GM23338 (cell line): ENCODE data around the gene RPIA. TPM values are rescaled to one million over a fixed set of nuclear protein-coding genes. Genes with fewer than 3 reads are reported as not detected.

Source experiments
- ATAC-seq: fragments of 200-7000 bp; cut with Tn5 transposase; 3 replicates; pipeline ENCODE4 v1.9.1; 2020
- DNase-seq: peaks from one replicate; pipeline ENCODE4 v3.0.0-alpha.2; 2015; ENCODE audit warnings: low spot score
- H2AFZ ChIP-seq: fragments of 200-600 bp; sonication (generic); 2 replicates; pipeline ENCODE4 v1.8.0; 2016; ENCODE audit warnings: antibody characterized with exemption, mild to moderate bottlenecking, moderate library complexity
- H3F3A ChIP-seq: fragments of 200-600 bp; sonication (generic); replicated peaks from 2 replicates; pipeline ENCODE4 v1.8.0; 2017; ENCODE audit warnings: antibody characterized with exemption, mixed run types, low read depth
- H3K27ac ChIP-seq: fragments of 200-600 bp; sonication (generic); 2 replicates; pipeline ENCODE4 v1.6.1; 2016; ENCODE audit warnings: low read depth
- H3K27me3 ChIP-seq: fragments of 200-600 bp; sonication (generic); 2 replicates; pipeline ENCODE4 v1.8.0; 2016; ENCODE audit warnings: mild to moderate bottlenecking, mixed run types, moderate library complexity; ENCODE audit not compliant: insufficient read depth
- H3K36me3 ChIP-seq: fragments of 200-600 bp; sonication (generic); 2 replicates; pipeline ENCODE4 v1.8.0; 2016; ENCODE audit warnings: mild to moderate bottlenecking; ENCODE audit not compliant: insufficient read depth
- H3K4me1 ChIP-seq: fragments of 200-600 bp; sonication (generic); 2 replicates; pipeline ENCODE4 v1.8.0; 2016; ENCODE audit warnings: mild to moderate bottlenecking, moderate library complexity; ENCODE audit not compliant: insufficient read depth
- H3K4me2 ChIP-seq: fragments of 200-600 bp; sonication (generic); 2 replicates; pipeline ENCODE4 v1.7.1; 2017; ENCODE audit warnings: mixed run types
- H3K4me3 ChIP-seq: fragments of 200-600 bp; sonication (generic); 2 replicates; pipeline ENCODE4 v1.6.1; 2016; ENCODE audit warnings: mixed run types
- H3K79me2 ChIP-seq: fragments of 200-600 bp; sonication (generic); replicated peaks from 2 replicates; pipeline ENCODE4 v1.8.0; 2017; ENCODE audit warnings: mild to moderate bottlenecking; ENCODE audit not compliant: insufficient read depth
- H3K9me2 ChIP-seq: fragments of 200-600 bp; sonication (generic); 2 replicates; pipeline ENCODE4 v1.8.0; 2017; ENCODE audit not compliant: insufficient read depth
- H4K20me1 ChIP-seq: fragments of 200-600 bp; sonication (generic); replicated peaks from 2 replicates; pipeline ENCODE4 v1.8.0; 2017; ENCODE audit warnings: mild to moderate bottlenecking; ENCODE audit not compliant: insufficient read depth
- H3K27ac Mint-ChIP-seq: 2 replicates; pipeline ENCODE4 v1.8.0; 2020; ENCODE audit warnings: inconsistent platforms, mild to moderate bottlenecking, moderate library complexity, mixed read lengths
- H3K27me3 Mint-ChIP-seq: 3 replicates; pipeline ENCODE4 v1.8.0; 2022; ENCODE audit warnings: low read depth, mild to moderate bottlenecking, moderate library complexity, mixed read lengths, inconsistent platforms; ENCODE audit not compliant: insufficient read depth, poor library complexity
- H3K36me3 Mint-ChIP-seq: 3 replicates; pipeline ENCODE4 v1.8.0; 2021; ENCODE audit warnings: low read depth, mild to moderate bottlenecking, inconsistent platforms, moderate library complexity, mixed read lengths
- H3K4me1 Mint-ChIP-seq: 3 replicates; pipeline ENCODE4 v1.8.0; 2020; ENCODE audit warnings: mild to moderate bottlenecking, inconsistent platforms, mixed read lengths
- H3K4me3 Mint-ChIP-seq: 3 replicates; pipeline ENCODE4 v1.8.0; 2021; ENCODE audit warnings: moderate library complexity, mild to moderate bottlenecking, inconsistent platforms, mixed read lengths
- H3K9me3 Mint-ChIP-seq: 3 replicates; pipeline ENCODE4 v1.8.0; 2020; ENCODE audit warnings: moderate library complexity, mild to moderate bottlenecking, inconsistent platforms, mixed read lengths
- POLR2AphosphoS5 ChIP-seq: IDR thresholded peaks from 2 replicates; pipeline ENCODE4 v1.6.1; 2016; ENCODE audit warnings: antibody characterized with exemption, low read depth
- STAT1 ChIP-seq: IDR thresholded peaks from one replicate; pipeline ENCODE4 v1.6.1; 2016; ENCODE audit warnings: antibody characterized with exemption; ENCODE audit not compliant: unreplicated experiment
- ZNF114 ChIP-seq: fragments of 250-450 bp; sonication (Bioruptor Pico); IDR thresholded peaks from 2 replicates; pipeline ENCODE4 v1.5.0; 2020; ENCODE audit warnings: mild to moderate bottlenecking, moderate library complexity
- polyA plus RNA-seq: library from polyadenylated mRNA; unstranded; fragments of >200 nt; fragmentation: Nextera tagmentation; extraction: Ambion mirVana; gene quantifications from 2 replicates; pipeline ENCODE4 v1.2.1, GENCODE V29; 2016
- total RNA-seq: library from RNA; depleted of rRNA; stranded (reverse); fragments of >200 nt; shearing (Covaris generic); gene quantifications from 2 replicates; pipeline ENCODE4 v1.2.3, GENCODE V29; 2014
- TF ChIP-seq, protein P1 (sequence below), 2 experiments: fragments of 200-600 bp in 1 of 2; sonication (generic) in 1 of 2; conservative IDR thresholded peaks; 2 replicates each; pipeline versions ENCODE4 v1.5.1 to v1.6.1; 2016 to 2017; ENCODE audit warnings: antibody characterized with exemption in 2 of 2, low read depth in 2 of 2, mild to moderate bottlenecking in 2 of 2, moderate library complexity in 1 of 2
- TF ChIP-seq, protein P2 (sequence below): fragments of 250-450 bp; sonication (Bioruptor Pico); IDR thresholded peaks from 2 replicates; pipeline ENCODE4 v1.5.0; 2020; ENCODE audit warnings: mild to moderate bottlenecking, moderate library complexity
- TF ChIP-seq, protein P3 (sequence below): IDR thresholded peaks from one replicate; pipeline ENCODE4 v1.6.1; 2018; ENCODE audit warnings: antibody characterized with exemption; ENCODE audit not compliant: unreplicated experiment

Gene RPIA
- total and polyA plus RNA-seq, 2 experiments from 2014 or later = 18.8 to 22.5 TPM

DNA sequence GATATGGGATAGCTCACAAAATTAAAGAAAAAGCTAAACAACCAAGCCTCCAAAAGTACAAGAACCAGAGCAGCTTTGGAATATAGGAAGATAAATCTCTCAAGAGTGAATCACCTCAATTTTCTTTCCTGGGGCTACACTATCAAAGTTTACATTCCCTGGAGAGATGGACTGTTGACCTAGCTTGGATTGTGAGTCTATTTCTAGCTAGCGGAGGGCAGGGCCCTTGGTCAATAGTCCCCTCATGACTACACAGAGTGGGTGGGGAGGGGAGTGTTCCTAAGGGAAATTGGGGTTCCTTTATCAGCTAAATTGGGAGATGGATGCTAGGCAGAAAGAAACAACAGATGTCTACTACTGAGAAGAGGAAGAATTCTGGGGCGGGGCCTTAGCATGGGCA is 34.3 kb upstream of the RPIA start:
- peaks cover 19% of the 10 kb centered on the region for H3K4me1 Mint-ChIP-seq
- Histone ChIP-seq H3K27ac (no peak overlapping the region), H3K9me2 (peaks cover 8% of the 10 kb centered on the region; the same call in 1 of the 2 replicates), H3K4me2 (no peak overlapping the region), H3K36me3 (no peaks in the 10 kb centered on the region), H3K79me2 (no peaks in the 10 kb centered on the region), H4K20me1 (no peaks in the 10 kb centered on the region), H3K4me3 (no peak overlapping the region), H3K27me3 (no peaks in the 10 kb centered on the region), H2AFZ (no peak overlapping the region), H3K4me1 (peaks cover 6% of the 10 kb centered on the region), H3F3A (0 out of 2 replicates have a peak, but pooled peaks cover 4% of the 10 kb centered on the region)
- H3K27me3 Mint-ChIP-seq = no peaks in the 10 kb centered on the region
- H3K36me3 Mint-ChIP-seq = no peaks in the 10 kb centered on the region
- no peak for DNase-seq
- ATAC-seq = no peak
- H3K9me3 Mint-ChIP-seq = no peaks in the 10 kb centered on the region; the same call in 2 of the 3 replicates
- TF ChIP-seq, protein P1, sequence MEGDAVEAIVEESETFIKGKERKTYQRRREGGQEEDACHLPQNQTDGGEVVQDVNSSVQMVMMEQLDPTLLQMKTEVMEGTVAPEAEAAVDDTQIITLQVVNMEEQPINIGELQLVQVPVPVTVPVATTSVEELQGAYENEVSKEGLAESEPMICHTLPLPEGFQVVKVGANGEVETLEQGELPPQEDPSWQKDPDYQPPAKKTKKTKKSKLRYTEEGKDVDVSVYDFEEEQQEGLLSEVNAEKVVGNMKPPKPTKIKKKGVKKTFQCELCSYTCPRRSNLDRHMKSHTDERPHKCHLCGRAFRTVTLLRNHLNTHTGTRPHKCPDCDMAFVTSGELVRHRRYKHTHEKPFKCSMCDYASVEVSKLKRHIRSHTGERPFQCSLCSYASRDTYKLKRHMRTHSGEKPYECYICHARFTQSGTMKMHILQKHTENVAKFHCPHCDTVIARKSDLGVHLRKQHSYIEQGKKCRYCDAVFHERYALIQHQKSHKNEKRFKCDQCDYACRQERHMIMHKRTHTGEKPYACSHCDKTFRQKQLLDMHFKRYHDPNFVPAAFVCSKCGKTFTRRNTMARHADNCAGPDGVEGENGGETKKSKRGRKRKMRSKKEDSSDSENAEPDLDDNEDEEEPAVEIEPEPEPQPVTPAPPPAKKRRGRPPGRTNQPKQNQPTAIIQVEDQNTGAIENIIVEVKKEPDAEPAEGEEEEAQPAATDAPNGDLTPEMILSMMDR (conservative IDR thresholded peaks at IDR 0.05; ENCODE audit: low read depth in 2 of 2) = no peak
- TF ChIP-seq, protein P2, sequence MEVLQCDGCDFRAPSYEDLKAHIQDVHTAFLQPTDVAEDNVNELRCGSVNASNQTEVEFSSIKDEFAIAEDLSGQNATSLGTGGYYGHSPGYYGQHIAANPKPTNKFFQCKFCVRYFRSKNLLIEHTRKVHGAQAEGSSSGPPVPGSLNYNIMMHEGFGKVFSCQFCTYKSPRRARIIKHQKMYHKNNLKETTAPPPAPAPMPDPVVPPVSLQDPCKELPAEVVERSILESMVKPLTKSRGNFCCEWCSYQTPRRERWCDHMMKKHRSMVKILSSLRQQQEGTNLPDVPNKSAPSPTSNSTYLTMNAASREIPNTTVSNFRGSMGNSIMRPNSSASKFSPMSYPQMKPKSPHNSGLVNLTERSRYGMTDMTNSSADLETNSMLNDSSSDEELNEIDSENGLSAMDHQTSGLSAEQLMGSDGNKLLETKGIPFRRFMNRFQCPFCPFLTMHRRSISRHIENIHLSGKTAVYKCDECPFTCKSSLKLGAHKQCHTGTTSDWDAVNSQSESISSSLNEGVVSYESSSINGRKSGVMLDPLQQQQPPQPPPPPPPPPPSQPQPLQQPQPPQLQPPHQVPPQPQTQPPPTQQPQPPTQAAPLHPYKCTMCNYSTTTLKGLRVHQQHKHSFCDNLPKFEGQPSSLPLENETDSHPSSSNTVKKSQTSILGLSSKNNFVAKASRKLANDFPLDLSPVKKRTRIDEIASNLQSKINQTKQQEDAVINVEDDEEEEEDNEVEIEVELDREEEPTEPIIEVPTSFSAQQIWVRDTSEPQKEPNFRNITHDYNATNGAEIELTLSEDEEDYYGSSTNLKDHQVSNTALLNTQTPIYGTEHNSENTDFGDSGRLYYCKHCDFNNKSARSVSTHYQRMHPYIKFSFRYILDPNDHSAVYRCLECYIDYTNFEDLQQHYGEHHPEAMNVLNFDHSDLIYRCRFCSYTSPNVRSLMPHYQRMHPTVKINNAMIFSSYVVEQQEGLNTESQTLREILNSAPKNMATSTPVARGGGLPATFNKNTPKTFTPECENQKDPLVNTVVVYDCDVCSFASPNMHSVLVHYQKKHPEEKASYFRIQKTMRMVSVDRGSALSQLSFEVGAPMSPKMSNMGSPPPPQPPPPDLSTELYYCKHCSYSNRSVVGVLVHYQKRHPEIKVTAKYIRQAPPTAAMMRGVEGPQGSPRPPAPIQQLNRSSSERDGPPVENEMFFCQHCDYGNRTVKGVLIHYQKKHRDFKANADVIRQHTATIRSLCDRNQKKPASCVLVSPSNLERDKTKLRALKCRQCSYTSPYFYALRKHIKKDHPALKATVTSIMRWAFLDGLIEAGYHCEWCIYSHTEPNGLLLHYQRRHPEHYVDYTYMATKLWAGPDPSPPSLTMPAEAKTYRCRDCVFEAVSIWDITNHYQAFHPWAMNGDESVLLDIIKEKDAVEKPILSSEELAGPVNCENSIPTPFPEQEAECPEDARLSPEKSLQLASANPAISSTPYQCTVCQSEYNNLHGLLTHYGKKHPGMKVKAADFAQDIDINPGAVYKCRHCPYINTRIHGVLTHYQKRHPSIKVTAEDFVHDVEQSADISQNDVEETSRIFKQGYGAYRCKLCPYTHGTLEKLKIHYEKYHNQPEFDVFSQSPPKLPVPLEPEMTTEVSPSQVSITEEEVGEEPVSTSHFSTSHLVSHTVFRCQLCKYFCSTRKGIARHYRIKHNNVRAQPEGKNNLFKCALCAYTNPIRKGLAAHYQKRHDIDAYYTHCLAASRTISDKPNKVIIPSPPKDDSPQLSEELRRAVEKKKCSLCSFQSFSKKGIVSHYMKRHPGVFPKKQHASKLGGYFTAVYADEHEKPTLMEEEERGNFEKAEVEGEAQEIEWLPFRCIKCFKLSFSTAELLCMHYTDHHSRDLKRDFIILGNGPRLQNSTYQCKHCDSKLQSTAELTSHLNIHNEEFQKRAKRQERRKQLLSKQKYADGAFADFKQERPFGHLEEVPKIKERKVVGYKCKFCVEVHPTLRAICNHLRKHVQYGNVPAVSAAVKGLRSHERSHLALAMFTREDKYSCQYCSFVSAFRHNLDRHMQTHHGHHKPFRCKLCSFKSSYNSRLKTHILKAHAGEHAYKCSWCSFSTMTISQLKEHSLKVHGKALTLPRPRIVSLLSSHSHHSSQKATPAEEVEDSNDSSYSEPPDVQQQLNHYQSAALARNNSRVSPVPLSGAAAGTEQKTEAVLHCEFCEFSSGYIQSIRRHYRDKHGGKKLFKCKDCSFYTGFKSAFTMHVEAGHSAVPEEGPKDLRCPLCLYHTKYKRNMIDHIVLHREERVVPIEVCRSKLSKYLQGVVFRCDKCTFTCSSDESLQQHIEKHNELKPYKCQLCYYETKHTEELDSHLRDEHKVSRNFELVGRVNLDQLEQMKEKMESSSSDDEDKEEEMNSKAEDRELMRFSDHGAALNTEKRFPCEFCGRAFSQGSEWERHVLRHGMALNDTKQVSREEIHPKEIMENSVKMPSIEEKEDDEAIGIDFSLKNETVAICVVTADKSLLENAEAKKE (CRISPR knock-in tag) = no peak
- no peak for TF ChIP-seq ZNF114 (CRISPR knock-in tag)
- no peak overlapping the region for H3K27ac Mint-ChIP-seq
- H3K4me3 Mint-ChIP-seq = no peak overlapping the region

DNA sequence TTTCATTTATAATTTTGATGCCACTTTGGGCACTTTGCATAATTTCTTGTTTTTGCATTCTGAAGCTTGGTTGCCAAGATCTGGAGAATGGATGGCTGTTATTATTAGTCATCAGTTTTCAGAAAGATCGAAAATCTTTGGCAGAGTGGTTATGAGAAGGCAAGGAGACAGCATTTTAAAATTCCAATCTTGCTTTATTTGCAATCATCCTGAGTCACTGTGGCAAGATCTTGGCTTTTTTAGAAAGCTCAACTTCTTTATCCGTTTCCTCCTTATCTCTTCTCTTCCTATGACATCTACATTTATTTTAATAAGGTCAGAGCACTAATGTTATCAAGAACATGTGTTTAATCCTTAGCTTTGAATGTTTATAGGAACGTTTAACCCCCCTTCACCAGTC is 33.1 kb upstream of the RPIA start:
- Histone ChIP-seq H3K27me3 (no peaks in the 10 kb centered on the region), H3K4me2 (peak overlapping the region; percentile 29; the same call in 1 of the 2 replicates), H3K27ac (peak overlapping the region; percentile 83; the same call in 1 of the 2 replicates), H3K36me3 (no peaks in the 10 kb centered on the region), H2AFZ (no peak overlapping the region), H3K4me3 (no peak overlapping the region), H3K79me2 (no peaks in the 10 kb centered on the region), H3F3A (0 out of 2 replicates have a peak, but pooled peaks cover 4% of the 10 kb centered on the region), H3K4me1 (peaks cover 6% of the 10 kb centered on the region), H4K20me1 (no peaks in the 10 kb centered on the region), H3K9me2 (peaks cover 8% of the 10 kb centered on the region; the same call in 1 of the 2 replicates)
- DNase-seq = no peak
- H3K27me3 Mint-ChIP-seq = no peaks in the 10 kb centered on the region
- H3K27ac Mint-ChIP-seq = peak overlapping the region; percentile 64
- no peak for ATAC-seq
- no peaks in the 10 kb centered on the region for H3K36me3 Mint-ChIP-seq
- no peak overlapping the region for H3K4me3 Mint-ChIP-seq
- peaks cover under 1% of the 10 kb centered on the region; the same call in 1 of the 3 replicates for H3K9me3 Mint-ChIP-seq
- TF ChIP-seq POLR2AphosphoS5 (no peak), STAT1 (no peak)
- TF ChIP-seq, protein P3, sequence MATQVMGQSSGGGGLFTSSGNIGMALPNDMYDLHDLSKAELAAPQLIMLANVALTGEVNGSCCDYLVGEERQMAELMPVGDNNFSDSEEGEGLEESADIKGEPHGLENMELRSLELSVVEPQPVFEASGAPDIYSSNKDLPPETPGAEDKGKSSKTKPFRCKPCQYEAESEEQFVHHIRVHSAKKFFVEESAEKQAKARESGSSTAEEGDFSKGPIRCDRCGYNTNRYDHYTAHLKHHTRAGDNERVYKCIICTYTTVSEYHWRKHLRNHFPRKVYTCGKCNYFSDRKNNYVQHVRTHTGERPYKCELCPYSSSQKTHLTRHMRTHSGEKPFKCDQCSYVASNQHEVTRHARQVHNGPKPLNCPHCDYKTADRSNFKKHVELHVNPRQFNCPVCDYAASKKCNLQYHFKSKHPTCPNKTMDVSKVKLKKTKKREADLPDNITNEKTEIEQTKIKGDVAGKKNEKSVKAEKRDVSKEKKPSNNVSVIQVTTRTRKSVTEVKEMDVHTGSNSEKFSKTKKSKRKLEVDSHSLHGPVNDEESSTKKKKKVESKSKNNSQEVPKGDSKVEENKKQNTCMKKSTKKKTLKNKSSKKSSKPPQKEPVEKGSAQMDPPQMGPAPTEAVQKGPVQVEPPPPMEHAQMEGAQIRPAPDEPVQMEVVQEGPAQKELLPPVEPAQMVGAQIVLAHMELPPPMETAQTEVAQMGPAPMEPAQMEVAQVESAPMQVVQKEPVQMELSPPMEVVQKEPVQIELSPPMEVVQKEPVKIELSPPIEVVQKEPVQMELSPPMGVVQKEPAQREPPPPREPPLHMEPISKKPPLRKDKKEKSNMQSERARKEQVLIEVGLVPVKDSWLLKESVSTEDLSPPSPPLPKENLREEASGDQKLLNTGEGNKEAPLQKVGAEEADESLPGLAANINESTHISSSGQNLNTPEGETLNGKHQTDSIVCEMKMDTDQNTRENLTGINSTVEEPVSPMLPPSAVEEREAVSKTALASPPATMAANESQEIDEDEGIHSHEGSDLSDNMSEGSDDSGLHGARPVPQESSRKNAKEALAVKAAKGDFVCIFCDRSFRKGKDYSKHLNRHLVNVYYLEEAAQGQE = no peak
- H3K4me1 Mint-ChIP-seq = peaks cover 19% of the 10 kb centered on the region
